Measurements from ENCODE around the gene SLC22A3.
"Not testable (repeated sequence)": the region's sequence is repeated elsewhere in the genome, so short reads cannot be mapped to it uniquely, and the experiment has no call there.

Gene SLC22A3

GRCh38 chr6:160438481-160438880 lies 90.3 kb downstream of the SLC22A3 start:
- Histone ChIP-seq H3K27ac (ENCODE audit: low read depth, low read length, severe bottlenecking) (peak overlapping the region; percentile 10), H3K4me1 (ENCODE audit: control insufficient read depth, insufficient read depth, low read length, poor library complexity, severe bottlenecking) (no peaks in the 10 kb centered on the region), H3K36me3 (ENCODE audit: control insufficient read depth, insufficient read depth, low read length) (no peaks in the 10 kb centered on the region), H3K9me3 (ENCODE audit: control insufficient read depth, low read length) (no peaks in the 10 kb centered on the region), H3K4me3 (ENCODE audit: extremely low read depth, insufficient read depth, low read length, poor library complexity, severe bottlenecking) (no peak overlapping the region)
- WGBS, 2 experiments (ENCODE audit: insufficient coverage in 2 of 2): 100% methylated on average over 1 of the region's 4 CpGs; no CpG with 5 or more reads in 1 of the 2 experiments

DNA sequence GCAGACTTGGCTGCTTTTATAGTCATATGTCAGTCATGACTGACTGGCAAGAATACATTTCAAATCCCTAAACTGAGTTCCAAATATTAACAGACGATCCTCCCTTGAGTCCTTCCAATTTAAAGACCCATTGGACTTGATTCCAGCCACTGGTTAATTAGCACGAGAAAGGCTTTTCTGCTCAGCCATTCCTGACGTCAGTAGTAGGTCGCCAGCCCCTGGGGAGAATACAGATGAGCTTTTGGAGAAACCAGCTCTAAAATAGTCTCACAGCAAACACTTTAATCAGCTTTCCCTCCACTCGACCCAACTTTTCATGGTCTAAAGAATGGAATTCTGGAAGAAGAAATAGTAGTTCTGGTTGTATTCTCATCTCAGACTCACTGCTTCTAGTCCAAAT lies 91.6 kb downstream of the SLC22A3 start:
- no peak overlapping the region for H3K27ac ChIP-seq (ENCODE audit: low read depth, low read length, severe bottlenecking)
- no peaks in the 10 kb centered on the region for H3K4me1 ChIP-seq (ENCODE audit: control insufficient read depth, insufficient read depth, low read length, poor library complexity, severe bottlenecking)
- no peak overlapping the region for H3K4me3 ChIP-seq (ENCODE audit: extremely low read depth, insufficient read depth, low read length, poor library complexity, severe bottlenecking)
- WGBS, 2 experiments (ENCODE audit: insufficient coverage in 2 of 2): 38 to 60% methylated on average over 1 of the region's 5 CpGs
- no peaks in the 10 kb centered on the region for H3K36me3 ChIP-seq (ENCODE audit: control insufficient read depth, insufficient read depth, low read length)
- H3K9me3 ChIP-seq (ENCODE audit: control insufficient read depth, low read length): no peaks in the 10 kb centered on the region

- Histone ChIP-seq H3K4me3 (ENCODE audit: extremely low read depth, insufficient read depth, low read length, poor library complexity, severe bottlenecking) (no peak overlapping the region), H3K36me3 (ENCODE audit: control insufficient read depth, insufficient read depth, low read length) (no peaks in the 10 kb centered on the region), H3K4me1 (ENCODE audit: control insufficient read depth, insufficient read depth, low read length, poor library complexity, severe bottlenecking) (no peaks in the 10 kb centered on the region), H3K27ac (ENCODE audit: low read depth, low read length, severe bottlenecking) (no peak overlapping the region), H3K9me3 (ENCODE audit: control insufficient read depth, low read length) (no peaks in the 10 kb centered on the region)
- 86 to 91% methylated on average over 3 to 5 of the region's 5 CpGs for whole genome bisulfite sequencing, 2 experiments (ENCODE audit: insufficient coverage in 2 of 2)
These were observed 94.0 kb downstream of the SLC22A3 start for GRCh38 chr6:160442151-160442550.

GRCh38 chr6:160445130-160445529 lies 97.0 kb downstream of the SLC22A3 start:
- no peaks in the 10 kb centered on the region for H3K9me3 ChIP-seq (ENCODE audit: control insufficient read depth, low read length)
- WGBS, 2 experiments (ENCODE audit: insufficient coverage in 2 of 2): 85 to 100% methylated on average over 2 of the region's 2 CpGs
- no peak overlapping the region for H3K4me3 ChIP-seq (ENCODE audit: extremely low read depth, insufficient read depth, low read length, poor library complexity, severe bottlenecking)

GRCh38 chr6:160447350-160447749 lies 99.2 kb downstream of the SLC22A3 start:
- H3K9me3 ChIP-seq (ENCODE audit: control insufficient read depth, low read length): no peaks in the 10 kb centered on the region
- 75 to 100% methylated on average over 2 to 3 of the region's 4 CpGs for WGBS, 2 experiments (ENCODE audit: insufficient coverage in 2 of 2)
- no peak overlapping the region for H3K27ac ChIP-seq (ENCODE audit: low read depth, low read length, severe bottlenecking)
- H3K4me3 ChIP-seq (ENCODE audit: extremely low read depth, insufficient read depth, low read length, poor library complexity, severe bottlenecking): no peak overlapping the region
- H3K36me3 ChIP-seq (ENCODE audit: control insufficient read depth, insufficient read depth, low read length): no peaks in the 10 kb centered on the region
- H3K4me1 ChIP-seq (ENCODE audit: control insufficient read depth, insufficient read depth, low read length, poor library complexity, severe bottlenecking): no peaks in the 10 kb centered on the region

More at GRCh38 chr6:160445130-160445529, 97.0 kb downstream of the SLC22A3 start:
- no peaks in the 10 kb centered on the region for H3K36me3 ChIP-seq (ENCODE audit: control insufficient read depth, insufficient read depth, low read length)
- no peaks in the 10 kb centered on the region for H3K4me1 ChIP-seq (ENCODE audit: control insufficient read depth, insufficient read depth, low read length, poor library complexity, severe bottlenecking)
- H3K27ac ChIP-seq (ENCODE audit: low read depth, low read length, severe bottlenecking): no peak overlapping the region

- 92% methylated on average over 2 to 3 of the region's 4 CpGs for WGBS, 2 experiments (ENCODE audit: insufficient coverage in 2 of 2)
- H3K9me3 ChIP-seq (ENCODE audit: control insufficient read depth, low read length); H3K4me3 ChIP-seq (ENCODE audit: extremely low read depth, insufficient read depth, low read length, poor library complexity, severe bottlenecking); H3K4me1 ChIP-seq (ENCODE audit: control insufficient read depth, insufficient read depth, low read length, poor library complexity, severe bottlenecking); H3K27ac ChIP-seq (ENCODE audit: low read depth, low read length, severe bottlenecking); H3K36me3 ChIP-seq (ENCODE audit: control insufficient read depth, insufficient read depth, low read length): not testable (repeated sequence)
These were observed 101.6 kb downstream of the SLC22A3 start for GRCh38 chr6:160449787-160450186.

GRCh38 chr6:160450849-160451248 lies 102.7 kb downstream of the SLC22A3 start:
- Histone ChIP-seq H3K36me3 (ENCODE audit: control insufficient read depth, insufficient read depth, low read length) (no peaks in the 10 kb centered on the region), H3K4me1 (ENCODE audit: control insufficient read depth, insufficient read depth, low read length, poor library complexity, severe bottlenecking) (no peaks in the 10 kb centered on the region), H3K27ac (ENCODE audit: low read depth, low read length, severe bottlenecking) (no peak overlapping the region), H3K4me3 (ENCODE audit: extremely low read depth, insufficient read depth, low read length, poor library complexity, severe bottlenecking) (no peak overlapping the region), H3K9me3 (ENCODE audit: control insufficient read depth, low read length) (no peaks in the 10 kb centered on the region)
- 100% methylated on average over 1 to 5 of the region's 5 CpGs for WGBS, 2 experiments (ENCODE audit: insufficient coverage in 2 of 2)

- Histone ChIP-seq H3K4me3 (ENCODE audit: extremely low read depth, insufficient read depth, low read length, poor library complexity, severe bottlenecking) (no peak overlapping the region), H3K36me3 (ENCODE audit: control insufficient read depth, insufficient read depth, low read length) (no peaks in the 10 kb centered on the region), H3K9me3 (ENCODE audit: control insufficient read depth, low read length) (no peaks in the 10 kb centered on the region), H3K4me1 (ENCODE audit: control insufficient read depth, insufficient read depth, low read length, poor library complexity, severe bottlenecking) (no peaks in the 10 kb centered on the region), H3K27ac (ENCODE audit: low read depth, low read length, severe bottlenecking) (no peak overlapping the region)
- WGBS, 2 experiments (ENCODE audit: insufficient coverage in 2 of 2): 83 to 100% methylated on average over 3 of the region's 6 CpGs
These were observed 106.1 kb downstream of the SLC22A3 start for GRCh38 chr6:160454303-160454702.

GRCh38 chr6:160455081-160455480 lies 106.9 kb downstream of the SLC22A3 start:
- no peak overlapping the region for H3K4me3 ChIP-seq (ENCODE audit: extremely low read depth, insufficient read depth, low read length, poor library complexity, severe bottlenecking)
- 86% methylated on average over 3 of the region's 6 CpGs; no CpG with 5 or more reads in 1 of the 2 experiments for WGBS, 2 experiments (ENCODE audit: insufficient coverage in 2 of 2)

DNA sequence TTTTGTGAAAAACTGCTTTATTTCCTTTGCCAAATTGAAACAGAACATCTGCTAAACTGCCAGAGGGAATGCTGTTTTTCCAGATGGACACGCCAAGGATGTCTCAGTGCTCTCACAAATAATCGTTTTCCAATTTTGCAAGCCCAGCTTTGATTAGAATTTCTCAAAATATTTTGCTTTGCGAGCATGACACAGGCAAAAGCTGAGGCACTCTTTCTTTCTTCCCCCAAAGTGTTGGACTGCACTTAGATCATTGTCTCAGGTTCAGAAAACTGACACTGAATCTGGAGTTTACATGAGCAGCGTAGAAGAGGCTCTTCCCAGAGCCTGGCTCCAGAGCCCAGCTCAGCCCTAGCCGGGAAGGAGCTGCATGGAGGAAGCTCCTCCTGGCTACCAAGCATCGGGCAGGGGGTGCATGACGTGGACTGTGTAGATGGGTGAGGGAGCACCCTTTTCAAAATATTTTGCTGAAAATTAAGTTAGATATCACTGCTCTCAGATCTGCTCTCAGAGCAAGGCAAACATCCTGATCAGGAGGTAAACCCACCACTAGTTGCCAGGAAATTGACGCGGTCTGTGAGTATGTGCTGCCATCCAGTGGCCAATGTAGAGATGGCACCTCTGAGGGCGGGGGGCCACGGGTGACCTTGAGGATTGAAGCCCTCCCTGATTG lies 107.5 kb downstream of the SLC22A3 start:
- Histone ChIP-seq H3K27ac (ENCODE audit: low read depth, low read length, severe bottlenecking) (no peak overlapping the region), H3K9me3 (ENCODE audit: control insufficient read depth, low read length) (no peaks in the 10 kb centered on the region), H3K4me1 (ENCODE audit: control insufficient read depth, insufficient read depth, low read length, poor library complexity, severe bottlenecking) (no peaks in the 10 kb centered on the region), H3K36me3 (ENCODE audit: control insufficient read depth, insufficient read depth, low read length) (no peaks in the 10 kb centered on the region), H3K4me3 (ENCODE audit: extremely low read depth, insufficient read depth, low read length, poor library complexity, severe bottlenecking) (no peak overlapping the region)
- WGBS, 2 experiments (ENCODE audit: insufficient coverage in 2 of 2): 47 to 54% methylated on average over 8 to 9 of the region's 11 CpGs

More at GRCh38 chr6:160455081-160455480, 106.9 kb downstream of the SLC22A3 start:
- Histone ChIP-seq H3K9me3 (ENCODE audit: control insufficient read depth, low read length) (no peaks in the 10 kb centered on the region), H3K27ac (ENCODE audit: low read depth, low read length, severe bottlenecking) (no peak overlapping the region), H3K36me3 (ENCODE audit: control insufficient read depth, insufficient read depth, low read length) (no peaks in the 10 kb centered on the region), H3K4me1 (ENCODE audit: control insufficient read depth, insufficient read depth, low read length, poor library complexity, severe bottlenecking) (no peaks in the 10 kb centered on the region)

- no peak overlapping the region for H3K4me3 ChIP-seq (ENCODE audit: extremely low read depth, insufficient read depth, low read length, poor library complexity, severe bottlenecking)
- H3K4me1 ChIP-seq (ENCODE audit: control insufficient read depth, insufficient read depth, low read length, poor library complexity, severe bottlenecking): no peaks in the 10 kb centered on the region
- H3K27ac ChIP-seq (ENCODE audit: low read depth, low read length, severe bottlenecking): no peak overlapping the region
- no peaks in the 10 kb centered on the region for H3K9me3 ChIP-seq (ENCODE audit: control insufficient read depth, low read length)
- H3K36me3 ChIP-seq (ENCODE audit: control insufficient read depth, insufficient read depth, low read length): no peaks in the 10 kb centered on the region
- 100% methylated on average over 1 of the region's 3 CpGs; no CpG with 5 or more reads in 1 of the 2 experiments for WGBS, 2 experiments (ENCODE audit: insufficient coverage in 2 of 2)
These were observed 108.0 kb downstream of the SLC22A3 start for GRCh38 chr6:160456214-160456546.

All from mesodermal cell (in vitro differentiated cells).